CD4-positive, CD25-positive, alpha-beta regulatory T cell (primary cell): ENCODE measurements around the gene MACROD2. TPM values are rescaled to one million over a fixed set of nuclear protein-coding genes. Genes with fewer than 3 reads are reported as not detected.

Source experiments
- ATAC-seq, 2 donors: fragments of 150-1000 bp; cut with Tn5 transposase; one replicate each; pipeline ENCODE4 v1.10.0; 2021; ENCODE audit warnings: low read depth in 2 of 2, moderate number of reproducible peaks in 2 of 2, moderate library complexity in 1 of 2
- DNase-seq, 3 donors: peaks; one replicate each; pipeline versions ENCODE4 v3.0.0 to v3.0.0-alpha.2; 2012 to 2022; ENCODE audit warnings: mixed read lengths in 1 of 3
- H3K27ac ChIP-seq: one replicate; pipeline ENCODE4 v1.7.0; 2013; ENCODE audit warnings: mild to moderate bottlenecking, low read length; ENCODE audit not compliant: insufficient read depth, poor library complexity, severe bottlenecking
- H3K27me3 ChIP-seq: one replicate; pipeline ENCODE4 v1.7.0; 2013; ENCODE audit warnings: low read length; ENCODE audit not compliant: control insufficient read depth, insufficient read depth
- H3K36me3 ChIP-seq: one replicate; pipeline ENCODE4 v1.7.0; 2013; ENCODE audit warnings: mild to moderate bottlenecking, low read length, moderate library complexity; ENCODE audit not compliant: control insufficient read depth, insufficient read depth
- H3K4me1 ChIP-seq: 2 replicates; pipeline ENCODE4 v1.7.0; 2013; ENCODE audit warnings: mild to moderate bottlenecking, low read length; ENCODE audit not compliant: insufficient read depth, control insufficient read depth, poor library complexity, severe bottlenecking
- H3K4me3 ChIP-seq: one replicate; pipeline ENCODE4 v1.7.0; 2013; ENCODE audit warnings: low read depth, mild to moderate bottlenecking, low read length, moderate library complexity
- H3K9me3 ChIP-seq, 2 experiments: 1 replicate in 1 of 2; 2 replicates in 1 of 2; pipeline ENCODE4 v1.7.0; 2013; ENCODE audit warnings: low read length in 2 of 2, mild to moderate bottlenecking in 1 of 2, moderate library complexity in 1 of 2; ENCODE audit not compliant: control insufficient read depth in 2 of 2
- H3K27ac Mint-ChIP-seq, 3 donors: one replicate each; pipeline ENCODE4 v1.8.0; 2020 to 2022; ENCODE audit warnings: mild to moderate bottlenecking in 3 of 3, mixed read lengths in 3 of 3, moderate library complexity in 2 of 3
- H3K27me3 Mint-ChIP-seq: one replicate; pipeline ENCODE4 v1.8.0; 2022; ENCODE audit warnings: mild to moderate bottlenecking, mixed read lengths
- H3K36me3 Mint-ChIP-seq: one replicate; pipeline ENCODE4 v1.8.0; 2020; ENCODE audit warnings: mixed read lengths
- H3K4me1 Mint-ChIP-seq, 4 donors: one replicate each; pipeline ENCODE4 v1.8.0; 2020 to 2022; ENCODE audit warnings: mixed read lengths in 4 of 4, mild to moderate bottlenecking in 1 of 4
- H3K4me3 Mint-ChIP-seq, 4 donors: one replicate each; pipeline ENCODE4 v1.8.0; 2020 to 2022; ENCODE audit warnings: mild to moderate bottlenecking in 4 of 4, mixed read lengths in 4 of 4, moderate library complexity in 3 of 4
- H3K9me3 Mint-ChIP-seq, 7 donors: one replicate each; pipeline ENCODE4 v1.8.0; 2020 to 2022; ENCODE audit warnings: mixed read lengths in 7 of 7, mild to moderate bottlenecking in 3 of 7, moderate library complexity in 2 of 7
- polyA plus RNA-seq, 4 donors: library from polyadenylated mRNA; unstranded; fragments of 300-500 nt; fragmentation: Illumina TruSeq; gene quantifications; one replicate each; pipeline ENCODE4 v1.2.3, GENCODE V29; 2021
- total RNA-seq: library from RNA; stranded (reverse); gene quantifications from one replicate; pipeline ENCODE4 v1.2.3, GENCODE V29; 2022

Gene MACROD2
- total and polyA plus RNA-seq, 5 donors from 2014 or later: 1.4 TPM; not detected in 4

DNA sequence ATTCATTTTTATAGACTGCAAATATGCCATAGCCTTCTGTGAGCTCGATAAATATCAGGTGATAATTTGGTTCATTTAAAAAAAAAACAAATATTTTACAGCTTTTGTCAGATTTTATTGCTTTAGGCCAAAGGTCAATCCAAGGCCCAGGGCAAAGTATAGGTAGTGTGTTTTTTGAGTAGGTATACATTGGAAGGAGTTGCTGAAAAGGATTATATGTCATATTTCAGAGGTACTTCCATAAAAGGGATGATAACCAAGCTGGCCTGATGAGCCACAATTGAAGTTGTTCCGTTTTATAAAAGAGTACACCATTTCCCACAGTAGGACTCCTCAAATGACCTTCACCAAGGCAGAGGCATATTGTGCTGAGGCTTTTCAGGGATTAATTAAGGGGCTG, 794.9 kb downstream of the MACROD2 start:
- H3K4me3 ChIP-seq: no peak overlapping the region
- no peaks in the 10 kb centered on the region for H3K36me3 ChIP-seq
- H3K27ac ChIP-seq: no peak overlapping the region
- H3K27me3 ChIP-seq: no peaks in the 10 kb centered on the region
- DNase-seq (no peak), ATAC-seq (no peak)
- Mint-ChIP-seq H3K4me3 (no peak overlapping the region), H3K9me3 (peaks cover 2 to 14% (median 9%) of the 10 kb centered on the region in 7 donors), H3K27ac (no peak overlapping the region), H3K36me3 (no peaks in the 10 kb centered on the region), H3K4me1 (peaks cover 0 to 9% (median 0%) of the 10 kb centered on the region in 4 donors), H3K27me3 (no peaks in the 10 kb centered on the region)
- no peaks in the 10 kb centered on the region for H3K4me1 ChIP-seq
- H3K9me3 ChIP-seq: peaks cover 0 to 2% of the 10 kb centered on the region in 2 experiments

DNA sequence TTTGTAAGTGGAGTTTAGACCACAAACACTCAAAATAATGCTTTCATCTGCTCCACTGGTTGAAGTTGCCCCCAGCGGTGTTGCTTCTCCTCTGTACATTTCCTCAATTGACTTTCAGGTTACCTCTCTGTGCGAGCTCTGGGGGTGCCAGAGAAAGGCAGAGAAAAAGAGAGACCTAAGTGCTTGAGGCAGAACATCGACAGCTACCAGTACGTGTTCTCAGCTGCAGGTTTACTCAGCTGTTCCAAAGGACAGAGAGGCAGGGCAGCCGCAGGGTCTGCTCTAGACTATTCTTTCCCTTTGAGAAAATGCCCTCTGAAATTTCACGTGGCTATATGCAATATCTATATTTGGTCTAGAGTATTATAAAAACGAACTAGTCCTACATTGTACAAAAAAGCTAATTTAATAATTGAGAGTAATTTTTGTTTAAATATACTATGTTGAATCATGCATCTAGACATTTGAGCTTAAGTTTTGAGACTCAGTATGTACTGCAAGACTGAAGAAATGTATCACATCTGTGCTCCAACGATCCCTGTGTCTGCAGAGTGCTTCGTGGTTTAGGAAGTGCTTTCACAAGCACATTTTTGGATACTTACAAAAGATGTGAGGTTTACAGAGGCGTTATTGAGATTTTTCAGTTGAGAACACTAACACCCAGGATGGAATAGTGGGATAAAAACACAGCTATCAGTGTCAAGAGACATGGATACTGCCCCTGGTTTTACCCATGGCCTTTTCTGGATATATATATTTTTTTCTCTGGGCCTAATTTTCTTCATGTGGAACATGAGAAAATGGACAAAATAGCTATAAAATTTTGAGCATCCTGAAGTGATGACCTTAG, 795.7 kb downstream of the MACROD2 start:
- DNase-seq: no peak
- Histone ChIP-seq H3K36me3 (no peaks in the 10 kb centered on the region), H3K4me1 (no peaks in the 10 kb centered on the region), H3K4me3 (no peak overlapping the region), H3K27ac (no peak overlapping the region), H3K27me3 (no peaks in the 10 kb centered on the region), H3K9me3 (peaks cover 0 to 2% of the 10 kb centered on the region in 2 experiments)
- peaks cover 0 to 9% (median 0%) of the 10 kb centered on the region in 4 donors for H3K4me1 Mint-ChIP-seq
- no peaks in the 10 kb centered on the region for H3K27me3 Mint-ChIP-seq
- peaks cover 2 to 18% (median 9%) of the 10 kb centered on the region in 7 donors for H3K9me3 Mint-ChIP-seq
- no peaks in the 10 kb centered on the region for H3K36me3 Mint-ChIP-seq
- ATAC-seq: no peak
- H3K27ac Mint-ChIP-seq: no peak overlapping the region
- H3K4me3 Mint-ChIP-seq: no peak overlapping the region

DNA sequence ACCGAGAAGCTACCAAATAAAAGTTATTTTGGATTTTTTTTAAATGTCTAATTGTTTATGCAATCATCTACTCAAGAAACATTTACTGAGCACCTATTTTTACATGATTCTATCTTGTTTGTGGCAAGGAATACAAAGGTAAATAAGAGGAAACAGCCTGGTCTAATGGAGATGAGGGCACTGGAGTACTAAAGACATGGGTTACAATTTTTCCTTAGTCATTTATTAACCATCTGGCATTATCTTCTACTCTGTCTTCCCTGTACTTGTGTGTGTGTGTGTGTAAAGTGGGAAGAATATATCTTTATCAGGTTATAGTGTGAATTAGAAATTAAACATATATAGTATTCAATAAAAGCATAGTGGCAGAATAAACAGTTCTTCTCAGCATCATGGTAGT, 797.6 kb downstream of the MACROD2 start:
- DNase-seq (no peak), ATAC-seq (no peak)
- Mint-ChIP-seq H3K4me1 (peaks cover 0 to 4% (median 0%) of the 10 kb centered on the region in 4 donors), H3K27me3 (no peaks in the 10 kb centered on the region), H3K36me3 (no peaks in the 10 kb centered on the region), H3K9me3 (peaks cover 4 to 18% (median 10%) of the 10 kb centered on the region in 7 donors), H3K4me3 (no peak overlapping the region), H3K27ac (no peak overlapping the region)
- H3K27me3 ChIP-seq: no peaks in the 10 kb centered on the region
- no peaks in the 10 kb centered on the region for H3K36me3 ChIP-seq
- no peak overlapping the region for H3K4me3 ChIP-seq
- peaks cover 2 to 4% of the 10 kb centered on the region in 2 experiments for H3K9me3 ChIP-seq
- no peak overlapping the region for H3K27ac ChIP-seq
- no peaks in the 10 kb centered on the region for H3K4me1 ChIP-seq

DNA sequence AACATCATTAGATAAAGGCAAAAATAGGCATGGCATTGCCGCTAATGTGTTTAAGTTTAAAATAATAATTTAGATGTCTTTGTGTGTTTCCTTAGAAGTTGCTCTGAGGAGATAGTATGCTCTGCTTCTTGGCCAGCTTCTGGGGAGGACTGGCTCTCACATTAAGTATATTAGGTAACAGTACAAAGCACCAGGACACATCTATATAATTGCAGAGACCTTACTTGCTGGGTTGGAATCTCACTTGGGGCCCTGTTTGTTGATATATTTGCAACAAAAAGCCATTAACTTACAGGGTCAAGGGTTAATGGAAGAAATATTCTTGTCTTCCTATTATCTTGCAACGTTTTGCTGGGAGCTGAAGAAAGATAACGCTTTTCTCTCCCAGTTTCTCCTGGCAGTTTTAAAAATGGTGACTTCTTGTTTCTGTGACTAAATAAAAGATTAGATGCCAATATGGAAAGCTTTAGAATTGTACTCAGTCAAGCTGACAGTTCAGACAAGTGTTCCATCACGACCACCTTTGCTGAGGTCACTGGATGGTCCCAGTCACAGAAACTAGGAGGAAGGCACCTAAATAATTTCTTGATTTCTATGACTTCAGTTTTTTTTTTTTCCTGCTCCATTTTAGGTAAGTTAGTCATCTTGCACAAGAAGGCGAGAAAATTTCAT, 804.4 kb downstream of the MACROD2 start:
- Histone ChIP-seq H3K9me3 (peaks cover 2 to 4% of the 10 kb centered on the region in 2 experiments), H3K4me3 (no peak overlapping the region), H3K27ac (no peak overlapping the region), H3K36me3 (no peaks in the 10 kb centered on the region), H3K27me3 (no peaks in the 10 kb centered on the region), H3K4me1 (no peaks in the 10 kb centered on the region)
- Mint-ChIP-seq H3K4me1 (peaks cover 0 to 2% (median 0%) of the 10 kb centered on the region in 4 donors), H3K27ac (no peak overlapping the region), H3K36me3 (peaks cover 2% of the 10 kb centered on the region), H3K9me3 (peaks cover 5 to 25% (median 10%) of the 10 kb centered on the region in 7 donors), H3K4me3 (no peak overlapping the region), H3K27me3 (no peaks in the 10 kb centered on the region)
- DNase-seq: no peak
- no peak for ATAC-seq

DNA sequence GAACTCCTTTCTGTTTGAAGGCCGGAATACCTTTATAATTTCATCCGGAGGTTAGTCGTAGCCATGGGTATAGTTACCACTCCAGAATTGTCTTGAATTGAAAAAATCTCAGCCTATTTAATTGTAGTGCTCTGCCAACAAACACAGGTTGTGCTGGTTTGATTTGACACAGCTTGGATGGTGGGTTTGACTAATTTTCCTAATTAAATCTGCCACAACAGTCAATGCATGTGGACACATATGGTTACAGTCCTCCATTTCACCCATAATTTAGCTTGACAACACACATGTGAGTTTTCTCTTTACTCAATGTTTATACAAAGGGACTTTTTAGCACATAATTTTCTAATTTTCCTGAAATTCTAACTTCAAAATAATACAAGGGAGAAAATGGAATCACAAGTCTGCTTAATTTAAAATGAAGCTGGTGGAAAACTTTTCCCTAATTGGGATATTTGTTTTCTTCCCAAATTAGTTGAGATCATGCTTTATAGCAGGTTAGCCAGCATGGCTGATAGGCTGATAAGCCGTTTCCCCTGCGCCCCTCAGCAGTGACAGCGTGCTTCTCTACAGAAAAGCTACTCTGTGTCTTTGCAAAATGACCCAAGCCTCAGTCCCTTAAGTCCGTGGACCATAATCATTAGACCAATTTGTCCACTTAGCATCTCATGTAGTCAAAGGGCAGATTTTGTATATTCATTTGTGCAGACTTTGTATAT, 805.5 kb downstream of the MACROD2 start:
- no peaks in the 10 kb centered on the region for H3K4me1 ChIP-seq
- Mint-ChIP-seq H3K27ac (no peak overlapping the region), H3K27me3 (no peaks in the 10 kb centered on the region), H3K4me3 (no peak overlapping the region), H3K9me3 (peaks cover 4 to 15% (median 9%) of the 10 kb centered on the region in 7 donors), H3K4me1 (no peaks in the 10 kb centered on the region), H3K36me3 (peaks cover 3% of the 10 kb centered on the region)
- H3K27me3 ChIP-seq: no peaks in the 10 kb centered on the region
- H3K4me3 ChIP-seq: no peak overlapping the region
- peaks cover 0 to 9% of the 10 kb centered on the region in 2 experiments for H3K9me3 ChIP-seq
- DNase-seq (no peak), ATAC-seq (no peak)
- H3K27ac ChIP-seq: no peak overlapping the region
- H3K36me3 ChIP-seq: no peaks in the 10 kb centered on the region

DNA sequence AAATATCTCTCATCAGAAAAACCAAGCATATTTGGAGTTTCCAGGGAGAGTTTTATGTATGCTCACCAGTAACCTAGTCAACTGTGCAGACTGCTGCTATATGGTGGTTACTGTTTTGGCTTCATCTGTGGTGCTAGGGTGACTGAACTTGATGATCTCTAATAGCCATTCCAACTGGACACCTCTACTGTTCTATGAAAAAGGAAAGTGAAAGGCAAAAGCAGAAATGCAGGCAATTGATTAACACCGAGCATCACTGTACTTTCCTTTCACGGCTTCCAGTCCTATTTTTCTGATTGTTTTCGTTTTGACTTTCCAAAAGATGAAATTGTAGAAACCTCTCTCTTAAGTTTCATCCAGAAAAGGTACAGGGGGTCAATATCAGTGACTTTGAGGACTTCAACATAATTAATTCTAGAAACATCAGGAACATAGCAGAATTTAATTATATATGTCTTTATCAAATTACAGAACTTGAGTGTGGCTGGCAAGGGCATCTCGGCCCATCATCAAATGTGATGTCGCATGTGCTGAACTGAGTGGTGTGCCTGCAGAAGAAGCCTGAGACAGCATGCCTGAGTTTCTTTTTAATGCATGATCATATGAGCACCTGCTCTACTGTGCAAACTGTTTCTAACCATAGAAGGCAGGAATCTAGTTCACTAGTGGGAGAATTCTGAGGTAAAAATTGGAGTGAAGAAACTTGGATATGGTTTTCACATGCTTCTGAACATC, 806.4 kb downstream of the MACROD2 start:
- ATAC-seq: no peak
- peaks cover 4 to 12% (median 9%) of the 10 kb centered on the region in 7 donors for H3K9me3 Mint-ChIP-seq
- peaks cover 3% of the 10 kb centered on the region for H3K36me3 Mint-ChIP-seq
- no peak for DNase-seq
- no peaks in the 10 kb centered on the region for H3K27me3 ChIP-seq
- no peak overlapping the region for H3K27ac ChIP-seq
- H3K9me3 ChIP-seq: peaks cover 0 to 9% of the 10 kb centered on the region in 2 experiments
- no peaks in the 10 kb centered on the region for H3K4me1 Mint-ChIP-seq
- no peaks in the 10 kb centered on the region for H3K27me3 Mint-ChIP-seq
- H3K4me3 ChIP-seq: no peak overlapping the region
- no peaks in the 10 kb centered on the region for H3K36me3 ChIP-seq
- H3K27ac Mint-ChIP-seq: no peak overlapping the region
- H3K4me3 Mint-ChIP-seq: no peak overlapping the region
- H3K4me1 ChIP-seq: no peaks in the 10 kb centered on the region

DNA sequence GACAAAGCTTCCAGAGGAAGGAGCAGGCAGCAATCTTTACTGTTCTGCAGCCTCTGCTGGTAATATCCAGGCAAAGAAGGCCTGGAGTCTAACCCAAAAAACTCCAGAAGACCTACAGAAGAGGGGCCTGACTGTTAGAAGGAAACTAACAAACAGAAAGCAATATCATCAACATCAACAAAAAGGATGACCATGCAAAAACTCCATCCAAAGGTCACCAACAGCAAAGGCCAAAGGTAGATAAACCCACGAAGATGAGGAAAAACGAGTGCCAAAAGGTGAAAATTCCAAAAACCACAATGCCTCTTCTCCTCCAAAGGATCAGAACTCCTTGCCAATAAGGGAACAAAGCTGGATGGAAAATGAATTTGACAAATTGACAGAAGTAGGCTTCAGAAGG, 811.9 kb downstream of the MACROD2 start:
- H3K36me3 Mint-ChIP-seq: peaks cover 3% of the 10 kb centered on the region
- no peak overlapping the region for H3K27ac Mint-ChIP-seq
- H3K4me3 Mint-ChIP-seq: no peak overlapping the region
- ATAC-seq (no peak), DNase-seq (no peak)
- H3K27ac ChIP-seq: no peak overlapping the region
- no peaks in the 10 kb centered on the region for H3K4me1 ChIP-seq
- H3K36me3 ChIP-seq: no peaks in the 10 kb centered on the region
- H3K4me3 ChIP-seq: no peak overlapping the region
- peaks cover 0 to 42% (median 8%) of the 10 kb centered on the region in 7 donors for H3K9me3 Mint-ChIP-seq
- H3K27me3 ChIP-seq: no peaks in the 10 kb centered on the region
- H3K4me1 Mint-ChIP-seq: no peaks in the 10 kb centered on the region
- H3K9me3 ChIP-seq: peaks cover 4 to 5% of the 10 kb centered on the region in 2 experiments
- H3K27me3 Mint-ChIP-seq: no peaks in the 10 kb centered on the region
